HFF-Myc (cell line): Measurements from ENCODE around the gene PPP1R26.
"Not testable (repeated sequence)": the region's sequence is repeated elsewhere in the genome, so short reads cannot be mapped to it uniquely, and the experiment has no call there.

Experiments
- DNase-seq: peaks from one replicate; pipeline ENCODE4 v3.0.0-alpha.2; 2011; ENCODE audit warnings: low read depth; ENCODE audit errors: extremely low read depth
- H3K4me3 ChIP-seq: replicated peaks from 2 replicates; pipeline ENCODE4 v1.5.1; 2011; ENCODE audit warnings: low read depth, mild to moderate bottlenecking, control low read depth, low read length
- CTCF ChIP-seq: IDR thresholded peaks from 2 replicates; pipeline ENCODE4 v1.5.1; 2012; ENCODE audit warnings: mild to moderate bottlenecking, low read depth, low read length, control low read depth; ENCODE audit errors: missing control alignments

PPP1R26 gene

GRCh38 chr9:135455401-135456030 is 24.1 kb upstream of the PPP1R26 start:
- no peak for TF ChIP-seq CTCF
- no peak overlapping the region for H3K4me3 ChIP-seq
- DNase-seq, result no peak

- no peak for DNase-seq
- no peak for TF ChIP-seq CTCF
- no peak overlapping the region for H3K4me3 ChIP-seq
Measured at GRCh38 chr9:135456436-135457104, 23.0 kb upstream of the PPP1R26 start.

- H3K4me3 ChIP-seq, DNase-seq: not testable (repeated sequence)
Measured at GRCh38 chr9:135458478-135458877, 21.1 kb upstream of the PPP1R26 start.

GRCh38 chr9:135461936-135462335 is 17.6 kb upstream of the PPP1R26 start:
- TF ChIP-seq CTCF, result no peak
- DNase-seq, result no peak
- no peak overlapping the region for H3K4me3 ChIP-seq

- TF ChIP-seq CTCF, result no peak
- peak; percentile 11 for DNase-seq
- no peak overlapping the region for H3K4me3 ChIP-seq
Measured at GRCh38 chr9:135463140-135463539, 16.4 kb upstream of the PPP1R26 start.

- no peak overlapping the region for H3K4me3 ChIP-seq
- no peak for TF ChIP-seq CTCF
- DNase-seq, result no peak
Measured at GRCh38 chr9:135464181-135464580, 15.4 kb upstream of the PPP1R26 start.

GRCh38 chr9:135468854-135469521 is 10.6 kb upstream of the PPP1R26 start:
- peak overlapping the region; percentile 19 for H3K4me3 ChIP-seq
- TF ChIP-seq CTCF, result no peak
- peak; percentile 16 for DNase-seq
